ENCODE results near the gene ACLY.

- TF ChIP-seq CTCF (IDR thresholded peaks at IDR 0.05; ENCODE audit: insufficient read depth, low read length) (no peak), REST (IDR thresholded peaks at IDR 0.05; ENCODE audit: insufficient replicate concordance, low read depth) (no peak), GABPA (IDR thresholded peaks at IDR 0.05; ENCODE audit: low read depth) (no peak), POLR2AphosphoS5 (IDR thresholded peaks at IDR 0.05; ENCODE audit: low read depth) (no peak)
Observed at GRCh38 chr17:41844971-41845370, 73.8 kb downstream of the ACLY start.
